ENCODE measurements around the gene NFATC1. TPM values are rescaled to one million over a fixed set of nuclear protein-coding genes. Genes with fewer than 3 reads are reported as not detected.

The NFATC1 gene
- total RNA-seq, 2 experiments from 2014 or later: 36.9 to 37.1 TPM

GRCh38 chr18:79564441-79564840 lies 168.7 kb downstream of the NFATC1 start:
- CTCF ChIA-PET: no interaction called here
- Mint-ChIP-seq H3K4me3 (no peak overlapping the region), H3K4me1 (no peaks in the 10 kb centered on the region), H3K9me3 (peaks cover 1% of the 10 kb centered on the region), H3K36me3 (ENCODE audit: low read depth) (no peaks in the 10 kb centered on the region), H3K27me3 (no peaks in the 10 kb centered on the region), H3K27ac (no peak overlapping the region)
- POLR2A ChIA-PET: no interaction called here
- DNase-seq: no peak

- CTCF ChIA-PET: no interaction called here
- Mint-ChIP-seq H3K4me1 (peaks cover 2% of the 10 kb centered on the region), H3K36me3 (ENCODE audit: low read depth) (no peaks in the 10 kb centered on the region), H3K4me3 (no peak overlapping the region), H3K9me3 (peaks cover 1% of the 10 kb centered on the region), H3K27ac (no peak overlapping the region), H3K27me3 (no peaks in the 10 kb centered on the region)
- DNase-seq: no peak
- POLR2A ChIA-PET: no interaction called here
Observed at GRCh38 chr18:79566771-79567431, 171.2 kb downstream of the NFATC1 start.

GRCh38 chr18:79567481-79568147 lies 171.9 kb downstream of the NFATC1 start:
- peaks cover 4% of the 10 kb centered on the region for H3K36me3 Mint-ChIP-seq (ENCODE audit: low read depth)
- H3K4me3 Mint-ChIP-seq: no peak overlapping the region
- no peaks in the 10 kb centered on the region for H3K27me3 Mint-ChIP-seq
- peaks cover 7% of the 10 kb centered on the region for H3K9me3 Mint-ChIP-seq
- CTCF ChIA-PET: interaction anchor here (1.7 kb wide), 1 partner anchor 189 kb away, joined by 4 read pairs; no protein-coding TSS in a partner anchor
- POLR2A ChIA-PET: no interaction called here
- no peak overlapping the region for H3K27ac Mint-ChIP-seq
- DNase-seq: no peak
- peaks cover 2% of the 10 kb centered on the region for H3K4me1 Mint-ChIP-seq

GRCh38 chr18:79568543-79569205 lies 172.9 kb downstream of the NFATC1 start:
- Mint-ChIP-seq H3K27me3 (no peaks in the 10 kb centered on the region), H3K9me3 (peaks cover 17% of the 10 kb centered on the region), H3K27ac (no peak overlapping the region), H3K4me1 (peaks cover 2% of the 10 kb centered on the region), H3K36me3 (ENCODE audit: low read depth) (peaks cover 14% of the 10 kb centered on the region), H3K4me3 (no peak overlapping the region)
- ChIA-PET POLR2A (no interaction called here), CTCF (interaction anchor here (1.7 kb wide), 1 partner anchor 190 kb away, joined by 4 read pairs; no protein-coding TSS in a partner anchor)
- no peak for DNase-seq

- DNase-seq: no peak
- no peak overlapping the region for H3K27ac Mint-ChIP-seq
- peaks cover 6% of the 10 kb centered on the region for H3K4me1 Mint-ChIP-seq
- peaks cover 17% of the 10 kb centered on the region for H3K36me3 Mint-ChIP-seq (ENCODE audit: low read depth)
- POLR2A ChIA-PET: no interaction called here
- H3K27me3 Mint-ChIP-seq: no peaks in the 10 kb centered on the region
- H3K9me3 Mint-ChIP-seq: peaks cover 16% of the 10 kb centered on the region
- CTCF ChIA-PET: interaction anchor here (1.7 kb wide), 1 partner anchor 191 kb away, joined by 4 read pairs; no protein-coding TSS in a partner anchor
- H3K4me3 Mint-ChIP-seq: no peak overlapping the region
Observed at GRCh38 chr18:79569720-79570119, 174.0 kb downstream of the NFATC1 start.

GRCh38 chr18:79570266-79571201 lies 174.8 kb downstream of the NFATC1 start:
- peaks cover 16% of the 10 kb centered on the region for H3K9me3 Mint-ChIP-seq
- no peak overlapping the region for H3K27ac Mint-ChIP-seq
- ChIA-PET POLR2A (no interaction called here), CTCF (no interaction called here)
- peaks cover 14% of the 10 kb centered on the region for H3K4me1 Mint-ChIP-seq
- H3K36me3 Mint-ChIP-seq (ENCODE audit: low read depth): peaks cover 17% of the 10 kb centered on the region
- no peaks in the 10 kb centered on the region for H3K27me3 Mint-ChIP-seq
- DNase-seq: no peak
- H3K4me3 Mint-ChIP-seq: no peak overlapping the region

GRCh38 chr18:79571211-79572092 lies 175.7 kb downstream of the NFATC1 start:
- no peaks in the 10 kb centered on the region for H3K27me3 Mint-ChIP-seq
- H3K27ac Mint-ChIP-seq: no peak overlapping the region
- H3K36me3 Mint-ChIP-seq (ENCODE audit: low read depth): peaks cover 17% of the 10 kb centered on the region
- ChIA-PET POLR2A (no interaction called here), CTCF (interaction anchor here (0.6 kb wide), 1 partner anchor 192 kb away, joined by 3 read pairs; no protein-coding TSS in a partner anchor)
- H3K4me3 Mint-ChIP-seq: no peak overlapping the region
- peaks cover 18% of the 10 kb centered on the region for H3K4me1 Mint-ChIP-seq
- no peak for DNase-seq
- H3K9me3 Mint-ChIP-seq: peaks cover 16% of the 10 kb centered on the region

- H3K9me3 Mint-ChIP-seq: peaks cover 16% of the 10 kb centered on the region
- H3K27ac Mint-ChIP-seq: no peak overlapping the region
- H3K4me3 Mint-ChIP-seq: no peak overlapping the region
- CTCF ChIA-PET: no interaction called here
- H3K27me3 Mint-ChIP-seq: no peaks in the 10 kb centered on the region
- no peak for DNase-seq
- peaks cover 17% of the 10 kb centered on the region for H3K36me3 Mint-ChIP-seq (ENCODE audit: low read depth)
- H3K4me1 Mint-ChIP-seq: peaks cover 18% of the 10 kb centered on the region
- POLR2A ChIA-PET: no interaction called here
Observed at GRCh38 chr18:79572093-79572780, 176.5 kb downstream of the NFATC1 start.

GRCh38 chr18:79572848-79573451 lies 177.2 kb downstream of the NFATC1 start:
- Mint-ChIP-seq H3K4me3 (no peak overlapping the region), H3K27me3 (no peaks in the 10 kb centered on the region), H3K36me3 (ENCODE audit: low read depth) (peaks cover 17% of the 10 kb centered on the region), H3K4me1 (peaks cover 18% of the 10 kb centered on the region), H3K9me3 (peaks cover 16% of the 10 kb centered on the region), H3K27ac (no peak overlapping the region)
- CTCF ChIA-PET: no interaction called here
- DNase-seq: no peak
- POLR2A ChIA-PET: no interaction called here

GRCh38 chr18:79573921-79574491 lies 178.3 kb downstream of the NFATC1 start:
- Mint-ChIP-seq H3K27ac (no peak overlapping the region), H3K4me3 (no peak overlapping the region), H3K36me3 (ENCODE audit: low read depth) (peaks cover 17% of the 10 kb centered on the region), H3K9me3 (peaks cover 16% of the 10 kb centered on the region), H3K4me1 (peaks cover 18% of the 10 kb centered on the region), H3K27me3 (no peaks in the 10 kb centered on the region)
- ChIA-PET POLR2A (no interaction called here), CTCF (no interaction called here)
- no peak for DNase-seq

- POLR2A ChIA-PET: no interaction called here
- peaks cover 17% of the 10 kb centered on the region for H3K36me3 Mint-ChIP-seq (ENCODE audit: low read depth)
- DNase-seq: peak; percentile 44
- no peak overlapping the region for H3K4me3 Mint-ChIP-seq
- H3K9me3 Mint-ChIP-seq: peaks cover 16% of the 10 kb centered on the region
- H3K27me3 Mint-ChIP-seq: no peaks in the 10 kb centered on the region
- CTCF ChIA-PET: no interaction called here
- peaks cover 18% of the 10 kb centered on the region for H3K4me1 Mint-ChIP-seq
- peak overlapping the region; percentile 62 for H3K27ac Mint-ChIP-seq
Observed at GRCh38 chr18:79574938-79575525, 179.3 kb downstream of the NFATC1 start.

Measured in activated CD4-positive, alpha-beta T cell treated with anti-CD3 and anti-CD28 coated beads, Interleukin-2, amount 10 ng/mL, durations not matched to agents 7 days and 5 days (primary cell).